ENCODE data around the gene AHCYL1. TPM values are rescaled to one million over a fixed set of nuclear protein-coding genes. Genes with fewer than 3 reads are reported as not detected.

Gene AHCYL1
- polyA plus RNA-seq, 1 experiment = 133 TPM

- H3K9me3 ChIP-seq (ENCODE audit: control insufficient read depth, insufficient read depth, low read length) = peaks cover 24% of the 10 kb centered on the region
- no peak overlapping the region for H3K4me3 ChIP-seq (ENCODE audit: low read depth, low read length)
- TF ChIP-seq CTCF (IDR thresholded peaks at IDR 0.05; ENCODE audit: low read depth, low read length) = no peak
- ChIA-PET POLR2A (no interaction called here), CTCF (interaction anchor here (1.1 to 3.3 kb wide), 2 partner anchors 14 to 20 kb away, joined by 3 to 16 read pairs; no protein-coding TSS in a partner anchor)
- H3K27ac ChIP-seq (ENCODE audit: low read depth, low read length) = no peak overlapping the region
- DNase-seq (ENCODE audit: low read depth, low spot score) = no peak
- H3K27me3 ChIP-seq (ENCODE audit: control insufficient read depth, insufficient read depth, low read length) = peaks cover 69% of the 10 kb centered on the region
Measured at GRCh38 chr1:110067893-110068645, 83.5 kb downstream of the AHCYL1 start.

GRCh38 chr1:110068646-110069403, 84.3 kb downstream of the AHCYL1 start:
- TF ChIP-seq CTCF (IDR thresholded peaks at IDR 0.05; ENCODE audit: low read depth, low read length) = no peak
- H3K9me3 ChIP-seq (ENCODE audit: control insufficient read depth, insufficient read depth, low read length) = peaks cover 24% of the 10 kb centered on the region
- POLR2A ChIA-PET = no interaction called here
- no peak overlapping the region for H3K4me3 ChIP-seq (ENCODE audit: low read depth, low read length)
- H3K27me3 ChIP-seq (ENCODE audit: control insufficient read depth, insufficient read depth, low read length) = peaks cover 74% of the 10 kb centered on the region
- DNase-seq (ENCODE audit: low read depth, low spot score) = no peak
- CTCF ChIA-PET = no interaction called here
- H3K27ac ChIP-seq (ENCODE audit: low read depth, low read length) = no peak overlapping the region

- CTCF ChIA-PET = no interaction called here
- no peak for DNase-seq (ENCODE audit: low read depth, low spot score)
- H3K27me3 ChIP-seq (ENCODE audit: control insufficient read depth, insufficient read depth, low read length) = peaks cover 81% of the 10 kb centered on the region
Measured at GRCh38 chr1:110069404-110070281, 85.1 kb downstream of the AHCYL1 start.

GRCh38 chr1:110070282-110070669, 85.7 kb downstream of the AHCYL1 start:
- H3K27ac ChIP-seq (ENCODE audit: low read depth, low read length) = no peak overlapping the region
- peaks cover 85% of the 10 kb centered on the region for H3K27me3 ChIP-seq (ENCODE audit: control insufficient read depth, insufficient read depth, low read length)
- ChIA-PET POLR2A (no interaction called here), CTCF (interaction anchor here (1.6 to 1.8 kb wide), 2 partner anchors 10 to 18 kb away, joined by 7 to 9 read pairs; no protein-coding TSS in a partner anchor)
- no peak overlapping the region for H3K4me3 ChIP-seq (ENCODE audit: low read depth, low read length)
- H3K9me3 ChIP-seq (ENCODE audit: control insufficient read depth, insufficient read depth, low read length) = peaks cover 24% of the 10 kb centered on the region
- no peak for DNase-seq (ENCODE audit: low read depth, low spot score)
- TF ChIP-seq CTCF (IDR thresholded peaks at IDR 0.05; ENCODE audit: low read depth, low read length) = no peak

More at GRCh38 chr1:110069404-110070281, 85.1 kb downstream of the AHCYL1 start:
- no peak for TF ChIP-seq CTCF (IDR thresholded peaks at IDR 0.05; ENCODE audit: low read depth, low read length)
- POLR2A ChIA-PET = no interaction called here
- H3K27ac ChIP-seq (ENCODE audit: low read depth, low read length) = no peak overlapping the region
- H3K9me3 ChIP-seq (ENCODE audit: control insufficient read depth, insufficient read depth, low read length) = peaks cover 24% of the 10 kb centered on the region
- H3K4me3 ChIP-seq (ENCODE audit: low read depth, low read length) = no peak overlapping the region

Data from AG04450 (cell line).